Measurements from ENCODE around the gene MS4A10.
"Not testable (repeated sequence)": the region's sequence is repeated elsewhere in the genome, so short reads cannot be mapped to it uniquely, and the experiment has no call there.

MS4A10 gene

DNA sequence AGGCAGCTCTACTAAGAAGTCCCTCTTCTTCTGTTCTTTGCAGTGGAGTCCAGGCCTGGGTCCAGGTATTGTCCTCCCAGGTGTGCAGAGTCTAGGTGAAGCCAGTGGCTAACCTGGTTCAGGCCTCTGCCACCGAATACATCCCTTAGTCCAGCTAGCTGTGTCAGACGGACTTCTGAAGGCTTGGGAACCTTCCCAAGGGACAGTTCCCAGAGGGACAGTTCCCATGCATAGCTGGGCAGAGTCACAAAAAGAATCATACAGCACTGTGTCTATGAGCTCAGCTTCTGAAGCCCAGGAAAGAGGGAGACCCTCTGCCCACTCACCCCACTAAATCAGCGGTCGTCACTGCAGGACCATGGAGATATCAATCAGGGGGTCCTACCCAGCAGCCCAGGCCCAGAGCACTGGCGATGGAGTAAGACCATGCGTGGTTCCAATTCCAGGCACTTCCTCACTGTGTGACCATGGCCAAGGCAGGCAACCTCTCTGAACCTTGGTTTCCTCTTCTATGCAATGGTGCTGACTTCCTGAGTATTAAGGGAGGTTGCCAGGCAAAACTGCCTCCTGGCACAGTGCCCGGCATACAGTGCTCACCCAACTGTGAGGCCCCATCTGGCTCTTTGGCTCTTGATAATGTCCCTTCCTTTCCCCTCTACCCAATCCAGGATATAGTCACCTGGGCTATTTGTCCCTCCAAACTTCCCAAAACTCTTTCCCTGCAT, 3.4 kb downstream of the MS4A10 start:
- DNase-seq (ENCODE audit: low read depth): no peak

GRCh38 chr11:60790726-60791125, 5.6 kb downstream of the MS4A10 start:
- DNase-seq (ENCODE audit: low read depth): no peak

GRCh38 chr11:60791153-60791933, 6.2 kb downstream of the MS4A10 start:
- no peak for DNase-seq (ENCODE audit: low read depth)

DNA sequence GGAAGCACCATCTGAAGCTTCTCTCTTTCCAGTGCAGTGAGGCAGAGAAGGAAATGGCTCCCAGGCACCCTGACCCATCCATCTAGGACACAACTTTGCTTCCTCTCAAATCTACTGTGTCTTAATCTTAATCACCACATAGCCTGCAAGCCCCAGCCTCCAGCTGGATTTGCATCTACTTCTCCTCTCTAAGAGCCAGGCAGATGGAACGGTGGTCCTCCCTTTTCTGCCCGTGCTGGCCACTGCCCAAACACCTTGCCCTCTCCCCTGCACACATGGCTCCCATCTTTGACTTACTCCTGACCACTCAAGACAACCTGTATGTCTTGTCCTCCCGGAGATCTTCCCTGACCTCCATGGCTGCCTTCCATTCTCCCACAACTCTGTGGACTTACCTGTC, 7.4 kb downstream of the MS4A10 start:
- DNase-seq (ENCODE audit: low read depth): no peak

GRCh38 chr11:60795291-60795690, 10.2 kb downstream of the MS4A10 start:
- DNase-seq (ENCODE audit: low read depth): no peak

- DNase-seq (ENCODE audit: low read depth): no peak
These were observed 12.9 kb downstream of the MS4A10 start for GRCh38 chr11:60797846-60798630.

- no peak for DNase-seq (ENCODE audit: low read depth)
These were observed 13.5 kb downstream of the MS4A10 start for GRCh38 chr11:60798631-60799030.

GRCh38 chr11:60801194-60801593, 16.1 kb downstream of the MS4A10 start:
- no peak for DNase-seq (ENCODE audit: low read depth)

GRCh38 chr11:60803273-60803936, 18.3 kb downstream of the MS4A10 start:
- DNase-seq (ENCODE audit: low read depth): no peak

GRCh38 chr11:60809249-60809648, 24.1 kb downstream of the MS4A10 start:
- no peak for DNase-seq (ENCODE audit: low read depth)

- no peak for DNase-seq (ENCODE audit: low read depth)
These were observed 24.6 kb downstream of the MS4A10 start for GRCh38 chr11:60809691-60810090.

DNA sequence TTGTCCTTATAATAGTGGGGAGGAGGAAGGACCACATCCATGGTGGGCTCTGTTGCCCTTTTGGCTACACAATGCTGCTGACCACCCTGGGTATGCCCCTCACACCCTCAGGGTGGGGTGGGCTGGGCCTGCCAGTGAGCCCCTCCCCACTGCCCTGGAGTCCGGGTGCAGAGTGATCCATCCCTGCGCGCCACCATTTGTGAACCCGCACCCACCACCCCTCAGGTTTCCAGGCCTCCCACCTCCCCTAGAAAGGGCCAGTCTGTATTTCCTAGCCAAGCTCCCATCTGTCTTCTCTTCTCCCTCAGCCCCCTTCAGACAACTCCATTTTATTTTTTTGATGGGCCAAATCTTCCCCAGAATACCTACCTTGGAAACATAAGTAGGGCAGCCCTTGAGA, 25.0 kb downstream of the MS4A10 start:
- no peak for DNase-seq (ENCODE audit: low read depth)

- no peak for DNase-seq (ENCODE audit: low read depth)
These were observed 25.4 kb downstream of the MS4A10 start for GRCh38 chr11:60810569-60810968.

- DNase-seq (ENCODE audit: low read depth): no peak
These were observed 28.2 kb downstream of the MS4A10 start for GRCh38 chr11:60813324-60813723.

- DNase-seq (ENCODE audit: low read depth): no peak
These were observed 29.0 kb downstream of the MS4A10 start for GRCh38 chr11:60814112-60814511.

DNA sequence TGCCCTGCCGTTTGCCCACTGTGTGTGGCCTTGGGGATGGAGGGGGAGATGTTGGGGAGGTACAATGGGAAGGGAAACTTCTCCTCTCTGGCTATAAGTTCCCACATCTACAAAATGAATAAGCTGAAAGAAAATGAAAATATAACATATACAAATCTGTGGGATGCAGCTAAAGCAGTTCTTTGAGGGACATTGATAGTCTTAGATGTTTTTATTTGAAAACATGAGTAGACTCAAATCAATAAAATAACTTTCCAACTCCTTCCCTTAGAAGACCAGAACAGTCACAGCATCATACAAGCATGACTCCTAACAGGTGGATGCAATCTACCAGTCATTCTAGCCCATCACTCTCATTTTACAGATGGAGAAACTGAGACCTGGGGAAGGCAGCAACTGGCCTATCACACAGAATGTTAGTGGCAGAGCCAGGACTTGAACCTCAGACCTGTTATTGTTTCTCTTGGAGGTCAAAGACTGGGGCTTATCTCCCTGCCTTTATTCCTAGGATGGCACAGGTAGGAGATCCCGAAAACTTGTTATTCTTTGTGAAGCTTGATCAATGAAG, 31.5 kb downstream of the MS4A10 start:
- DNase-seq (ENCODE audit: low read depth): no peak

DNA sequence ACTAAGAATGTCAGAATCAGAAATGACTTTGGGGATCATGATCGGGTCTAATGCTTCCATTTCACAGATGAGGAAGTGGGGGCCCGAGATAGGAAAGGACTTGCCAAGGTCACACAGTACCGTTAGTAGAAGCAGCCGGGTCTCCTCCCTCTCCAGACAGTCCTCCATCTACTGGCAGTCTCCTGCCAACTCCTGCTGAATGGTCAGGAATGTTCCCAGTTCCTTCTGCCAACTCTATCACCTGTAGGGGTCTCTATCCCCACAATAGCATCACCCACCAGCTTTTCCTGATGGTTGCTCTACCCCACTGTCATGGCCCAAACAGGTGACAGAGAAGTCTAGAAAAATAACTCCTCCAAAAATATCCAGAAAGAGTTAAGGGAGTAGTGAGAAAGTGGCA, 32.9 kb downstream of the MS4A10 start:
- DNase-seq (ENCODE audit: low read depth): no peak

- no peak for DNase-seq (ENCODE audit: low read depth)
These were observed 36.9 kb downstream of the MS4A10 start for GRCh38 chr11:60821827-60822599.

DNA sequence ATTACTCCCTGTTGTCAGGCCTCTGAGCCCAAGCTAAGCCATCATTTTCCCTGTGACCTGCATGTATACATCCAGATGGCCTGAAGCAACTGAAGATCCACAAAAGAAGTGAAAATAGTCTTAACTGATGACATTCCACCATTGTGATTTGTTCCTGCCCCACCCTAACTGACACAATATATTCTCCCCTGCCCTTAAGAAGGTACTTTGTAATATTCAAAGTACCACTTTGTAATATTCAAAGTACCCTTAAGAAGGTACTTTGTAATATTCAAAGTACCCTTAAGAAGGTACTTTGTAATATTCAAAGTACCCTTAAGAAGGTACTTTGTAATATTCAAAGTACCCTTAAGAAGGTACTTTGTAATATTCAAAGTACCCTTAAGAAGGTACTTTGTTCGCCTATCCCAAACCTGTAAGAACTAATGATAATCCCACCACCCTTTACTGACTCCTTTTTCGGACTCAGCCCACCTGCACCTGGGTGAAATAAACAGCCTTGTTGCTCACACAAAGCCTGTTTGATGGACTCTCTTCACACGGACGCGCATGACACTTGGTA, 38.7 kb downstream of the MS4A10 start:
- DNase-seq (ENCODE audit: low read depth): not testable (repeated sequence)

- DNase-seq (ENCODE audit: low read depth): no peak
These were observed 40.0 kb downstream of the MS4A10 start for GRCh38 chr11:60825118-60825517.

GRCh38 chr11:60825790-60826189, 40.7 kb downstream of the MS4A10 start:
- no peak for DNase-seq (ENCODE audit: low read depth)

All from iris pigment epithelial cell (primary cell).